Fibroblast of mammary gland (primary cell): ENCODE results near the gene FAM174A.

Experiments used
- DNase-seq: peaks from one replicate; pipeline ENCODE4 v3.0.0-alpha.2; 2010; ENCODE audit warnings: low read depth
- H3K4me3 ChIP-seq: 2 replicates; pipeline ENCODE4 v1.5.1; 2011; ENCODE audit warnings: low read depth, mild to moderate bottlenecking, low read length, moderate library complexity; ENCODE audit not compliant: control insufficient read depth
- CTCF ChIP-seq: conservative IDR thresholded peaks from 2 replicates; pipeline ENCODE4 v1.5.1; 2011; ENCODE audit warnings: low read depth, low read length, inconsistent platforms; ENCODE audit not compliant: control insufficient read depth, insufficient read depth

Gene FAM174A

DNA sequence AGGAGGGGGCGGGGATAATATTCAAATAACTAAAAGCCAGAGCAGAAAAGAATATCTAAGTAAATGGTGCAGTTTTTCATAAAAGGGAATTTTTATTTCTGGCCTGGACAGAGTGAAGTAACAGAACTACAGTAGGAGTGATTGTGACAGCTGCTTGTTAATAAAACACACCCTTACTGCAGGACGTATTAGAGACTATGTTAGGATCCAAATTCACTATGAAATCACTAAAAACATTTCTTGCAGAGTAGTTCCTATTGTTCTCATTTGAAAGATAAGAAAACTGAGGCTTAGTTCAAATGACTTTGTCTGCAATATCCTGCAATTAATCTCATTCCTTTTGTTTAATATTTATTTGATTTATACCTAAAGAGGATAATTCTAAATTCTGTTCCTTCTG lies 39.5 kb downstream of the FAM174A start:
- H3K4me3 ChIP-seq = no peak overlapping the region
- no peak for TF ChIP-seq CTCF
- DNase-seq = no peak

DNA sequence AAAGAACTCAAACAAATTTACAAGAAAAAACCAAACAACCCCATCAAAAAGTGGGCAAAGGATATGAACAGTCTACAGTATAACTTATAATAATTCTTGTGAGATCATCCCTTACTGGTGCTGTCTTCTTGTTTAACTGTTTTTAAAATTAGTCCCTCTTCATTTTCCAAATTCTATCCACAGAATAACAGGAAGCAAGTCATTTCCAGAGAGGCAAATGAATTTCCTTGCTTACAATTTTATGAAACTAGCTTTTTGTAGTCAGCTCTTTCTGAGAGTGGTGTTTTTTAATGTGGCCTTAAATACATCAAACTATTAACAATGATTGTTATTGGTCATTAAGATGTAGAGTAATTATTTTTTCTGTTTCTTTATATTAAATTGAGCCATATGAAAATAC lies 40.6 kb downstream of the FAM174A start:
- DNase-seq = no peak
- no peak for TF ChIP-seq CTCF
- no peak overlapping the region for H3K4me3 ChIP-seq

GRCh38 chr5:100576217-100576751 lies 41.1 kb downstream of the FAM174A start:
- no peak for TF ChIP-seq CTCF
- DNase-seq = peak; percentile 40
- no peak overlapping the region for H3K4me3 ChIP-seq

- no peak for DNase-seq
- TF ChIP-seq CTCF = no peak
- no peak overlapping the region for H3K4me3 ChIP-seq
Observed at GRCh38 chr5:100577506-100577905, 42.3 kb downstream of the FAM174A start.

GRCh38 chr5:100584069-100584468 lies 48.9 kb downstream of the FAM174A start:
- TF ChIP-seq CTCF = no peak

GRCh38 chr5:100584889-100585288 lies 49.7 kb downstream of the FAM174A start:
- H3K4me3 ChIP-seq = no peak overlapping the region
- no peak for TF ChIP-seq CTCF
- peak; percentile 16 for DNase-seq

More at GRCh38 chr5:100584069-100584468, 48.9 kb downstream of the FAM174A start:
- no peak overlapping the region for H3K4me3 ChIP-seq
- no peak for DNase-seq

DNA sequence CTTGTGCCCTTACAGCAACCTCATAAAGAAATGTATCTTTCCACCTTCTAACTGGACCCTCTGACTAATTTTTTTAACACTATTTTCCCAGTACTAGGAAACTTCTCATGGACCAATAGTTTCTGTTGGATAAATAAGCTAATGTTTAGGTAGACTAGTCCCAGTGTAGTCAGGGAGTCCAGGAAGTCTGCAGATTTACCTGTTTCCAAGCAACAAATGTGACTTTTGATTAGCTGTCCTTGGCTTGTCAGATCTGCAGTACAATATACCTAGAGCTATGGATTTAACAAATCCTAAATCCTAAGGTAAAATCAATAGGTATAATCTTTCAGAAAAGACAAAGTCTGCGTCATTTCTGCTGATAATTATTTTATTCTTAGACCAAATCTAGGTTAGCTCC lies 55.7 kb downstream of the FAM174A start:
- TF ChIP-seq CTCF = no peak
- no peak for DNase-seq
- no peak overlapping the region for H3K4me3 ChIP-seq
